NCI-H1930 (cell line): ENCODE results near the gene FAM114A2.
"Not testable (repeated sequence)": the region's sequence is repeated elsewhere in the genome, so short reads cannot be mapped to it uniquely, and the experiment has no call there.

Experiments used
- DNase-seq, 2 experiments: peaks; one replicate each; lab custom pipeline; 2025; lab: John Stamatoyannopoulos, UW

The FAM114A2 gene

DNA sequence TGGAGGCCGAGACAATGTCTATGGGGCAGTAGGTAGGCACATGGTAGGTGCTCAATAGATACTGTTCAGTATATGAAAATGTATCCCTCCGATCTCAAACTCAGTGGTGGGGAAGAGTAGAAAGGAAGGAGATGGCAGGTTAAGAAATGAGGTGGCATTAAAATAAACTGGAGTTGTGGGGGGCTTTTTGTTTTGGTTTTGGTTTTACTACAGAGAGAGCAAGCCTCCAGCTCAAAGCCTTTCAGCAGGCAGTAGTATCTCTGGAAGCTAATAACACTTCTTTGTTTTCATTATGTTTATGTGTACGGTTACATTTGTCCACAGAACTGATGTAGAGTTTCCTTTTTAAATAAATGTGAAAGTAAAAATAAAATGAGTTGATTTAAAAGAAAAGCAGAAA, 8.6 kb upstream of the FAM114A2 start:
- DNase-seq = no peak

DNA sequence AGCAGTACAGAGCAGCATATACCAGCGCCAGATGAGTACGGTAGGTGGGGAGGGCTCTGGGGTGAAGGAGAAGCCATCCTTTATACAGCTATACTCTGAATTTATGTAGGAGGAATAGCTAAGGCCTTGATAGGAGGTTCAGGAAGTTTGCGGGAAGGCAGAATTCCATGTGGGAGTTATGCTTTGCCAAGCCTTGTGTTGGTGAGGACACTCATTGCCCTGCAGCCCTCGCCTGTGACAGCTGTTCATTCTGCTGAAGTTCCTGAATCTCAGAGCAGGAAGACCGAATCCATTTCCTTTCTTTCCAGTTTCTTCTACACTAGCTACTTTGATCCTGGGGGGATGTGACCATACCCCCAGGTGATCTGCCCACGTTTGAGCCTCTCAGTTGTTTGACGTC, 7.8 kb upstream of the FAM114A2 start:
- no peak for DNase-seq

DNA sequence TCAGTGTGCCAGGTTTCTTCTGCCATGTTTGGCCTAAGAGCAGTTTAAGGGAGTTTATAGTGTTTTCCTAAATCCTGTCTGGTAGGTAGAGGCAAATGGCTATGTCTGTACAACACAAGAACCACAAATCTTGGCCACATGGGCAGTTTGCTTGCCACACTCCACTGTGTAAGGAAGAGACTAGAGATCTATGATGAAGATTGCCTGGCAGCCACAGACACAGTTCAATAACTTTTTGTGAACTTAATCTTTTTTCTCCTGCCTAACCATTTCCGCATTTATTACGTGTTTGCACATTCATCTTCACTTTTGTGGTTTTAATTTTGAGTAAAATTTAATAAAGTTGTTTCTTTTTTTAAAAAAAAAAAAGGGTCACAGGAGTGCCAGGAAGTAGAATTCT, 5.9 kb upstream of the FAM114A2 start:
- DNase-seq = no peak

DNA sequence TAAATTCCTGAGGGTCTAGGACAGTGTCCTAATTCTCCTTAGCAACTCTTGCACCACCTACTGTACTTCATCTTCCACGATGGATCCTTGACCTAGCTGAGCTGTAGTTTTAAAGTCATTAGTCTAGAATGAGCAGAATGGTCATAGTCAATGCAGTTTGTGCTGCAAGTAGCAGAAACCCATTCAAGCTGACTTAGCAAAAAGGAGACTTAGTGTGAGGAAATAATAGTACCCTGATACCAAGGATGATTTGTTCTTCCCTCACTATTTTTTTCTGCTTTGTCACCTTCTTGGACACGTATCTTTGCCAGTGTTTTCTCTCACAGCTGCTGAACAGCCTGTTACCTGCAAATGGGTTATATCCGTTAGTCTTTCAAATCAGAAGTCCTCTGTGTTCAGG, 5.4 kb upstream of the FAM114A2 start:
- no peak for DNase-seq

DNA sequence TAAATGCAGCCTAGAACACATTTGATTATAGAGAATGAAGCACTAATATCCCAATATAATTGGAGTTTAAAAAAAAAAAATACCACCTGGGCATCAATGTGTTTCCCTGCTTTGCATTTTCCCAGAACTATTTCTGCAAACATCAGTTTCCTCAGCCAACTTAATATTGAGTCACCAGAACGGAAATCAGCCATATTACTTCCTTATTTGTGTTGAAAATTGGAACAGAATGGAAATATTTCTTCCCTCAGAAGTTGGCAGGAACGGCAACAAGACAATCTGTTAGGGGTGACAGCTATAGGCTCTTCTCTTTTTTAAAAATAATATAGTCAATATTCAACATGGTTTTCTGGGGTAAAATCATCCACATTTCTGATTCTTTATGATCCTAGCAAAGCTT, 4.1 kb upstream of the FAM114A2 start:
- no peak for DNase-seq

DNA sequence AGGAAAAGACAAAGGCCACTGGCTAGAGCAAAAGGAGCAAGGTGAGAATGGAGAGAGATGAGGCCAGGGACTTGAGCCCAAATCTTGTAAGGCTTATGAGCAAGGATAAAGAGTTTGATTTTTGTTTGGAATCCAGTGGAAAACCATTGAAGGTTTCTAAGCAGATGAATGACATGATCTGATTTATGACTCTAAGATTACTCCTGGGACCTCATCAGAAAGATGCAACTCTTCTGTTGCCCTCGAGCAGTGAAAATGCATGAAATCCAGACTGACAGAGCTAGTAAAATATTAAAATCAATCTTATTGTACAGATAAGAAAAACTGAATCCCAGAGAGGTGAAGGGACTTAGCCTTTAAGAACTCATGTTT, 734 bp upstream of the FAM114A2 start:
- no peak for DNase-seq

DNA sequence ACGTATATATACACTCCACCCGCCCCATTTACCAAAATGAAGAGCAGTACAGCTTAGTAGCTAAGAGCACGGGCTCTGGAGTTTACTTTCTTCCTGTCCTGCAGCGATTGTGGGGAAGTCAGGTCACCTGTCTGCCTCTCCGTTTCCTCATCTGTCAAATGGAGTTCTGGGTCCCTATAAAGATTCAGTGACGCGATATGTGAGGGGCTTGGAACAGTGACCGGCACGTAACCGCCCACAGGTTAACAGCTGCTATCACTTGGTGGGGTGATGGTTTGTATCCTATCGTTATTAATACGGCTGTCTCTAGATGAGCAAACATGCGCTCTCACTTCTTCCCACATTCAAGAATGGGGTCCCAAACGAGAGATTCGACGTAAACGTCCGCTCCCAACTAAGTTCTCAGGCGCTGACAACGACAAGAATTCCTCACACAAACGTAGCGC, 426 bp downstream of the FAM114A2 start:
- no peak for DNase-seq

DNA sequence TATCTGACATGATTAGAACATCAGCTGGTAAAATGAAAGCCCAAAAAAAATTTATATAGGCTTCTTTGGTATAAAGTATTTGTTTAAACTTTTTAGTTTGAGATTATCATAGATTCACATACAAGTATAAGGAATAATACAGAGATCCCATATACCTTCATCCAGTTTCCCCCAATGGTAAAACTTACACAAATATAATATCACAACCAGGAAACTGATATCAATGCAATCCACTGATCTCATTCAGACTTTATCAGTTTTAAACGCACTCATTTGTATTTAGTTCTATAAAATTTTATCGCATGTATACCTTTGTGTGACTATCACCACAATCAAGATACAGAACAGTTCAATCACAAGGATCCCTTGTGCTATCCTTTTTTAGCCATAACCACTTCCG, 3.8 kb downstream of the FAM114A2 start:
- no peak for DNase-seq

DNA sequence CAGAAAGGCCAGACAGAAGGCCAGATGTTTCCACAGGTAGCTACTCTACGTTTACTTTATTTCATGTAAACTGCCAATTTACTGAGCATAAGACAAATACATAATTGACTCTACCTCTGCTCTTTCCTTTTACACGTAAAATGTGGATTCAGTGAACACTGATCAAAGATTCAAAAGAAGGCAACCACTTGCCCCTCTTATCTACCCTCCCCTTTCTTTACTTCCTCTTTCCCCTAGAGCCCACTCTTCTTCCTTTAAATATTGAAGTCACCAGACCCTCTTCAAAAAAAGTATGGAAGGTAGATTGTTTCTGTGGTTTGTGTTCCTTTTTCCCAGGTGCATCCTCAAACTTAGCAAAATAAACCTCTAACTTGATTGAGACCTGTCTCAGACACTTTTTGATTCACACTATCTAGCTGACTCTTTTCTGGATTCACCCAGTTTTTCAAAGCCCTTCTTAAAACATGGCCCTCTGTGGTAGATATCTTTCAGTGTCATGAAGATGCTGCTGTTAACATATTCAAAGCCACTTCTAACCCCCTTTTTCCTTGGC, 6.7 kb downstream of the FAM114A2 start:
- DNase-seq = no peak

DNA sequence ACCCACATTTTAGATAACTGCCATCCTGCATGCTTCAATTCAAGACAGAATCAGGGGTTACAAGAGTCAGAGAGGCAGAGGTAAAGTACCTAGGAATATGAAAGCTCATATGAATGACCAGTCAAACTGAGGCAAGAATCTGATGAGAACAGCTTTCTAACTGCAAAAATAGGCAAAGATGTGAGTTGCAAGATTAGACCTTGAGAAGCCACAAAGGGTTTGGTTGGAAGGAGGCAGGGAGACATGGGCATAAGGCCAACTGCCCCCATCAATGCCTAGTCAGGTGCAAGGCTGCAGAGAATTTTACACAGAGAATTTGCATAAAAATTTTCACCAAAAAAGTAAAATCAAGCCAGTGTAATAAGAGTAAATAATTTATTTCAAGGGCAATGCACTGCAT, 12.8 kb downstream of the FAM114A2 start:
- no peak for DNase-seq

DNA sequence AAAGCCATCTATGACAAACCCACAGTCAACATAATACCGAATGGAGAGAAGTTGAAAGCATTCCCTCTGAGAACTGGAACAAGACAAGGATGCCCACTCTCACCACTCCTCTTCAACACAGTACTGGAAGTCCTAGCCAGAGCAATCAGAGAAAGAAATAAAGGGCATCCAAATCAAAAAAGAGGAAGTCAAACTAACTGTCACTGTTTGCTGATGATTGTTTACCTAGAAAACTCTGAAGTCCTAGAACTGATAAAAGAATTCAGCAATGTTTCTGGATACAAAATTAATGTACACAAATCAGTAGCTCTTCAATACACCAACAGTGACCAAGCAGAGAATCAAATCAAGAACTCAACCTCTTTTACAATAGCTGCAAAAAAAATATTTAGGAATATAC, 19.8 kb downstream of the FAM114A2 start:
- DNase-seq = not testable (repeated sequence)

DNA sequence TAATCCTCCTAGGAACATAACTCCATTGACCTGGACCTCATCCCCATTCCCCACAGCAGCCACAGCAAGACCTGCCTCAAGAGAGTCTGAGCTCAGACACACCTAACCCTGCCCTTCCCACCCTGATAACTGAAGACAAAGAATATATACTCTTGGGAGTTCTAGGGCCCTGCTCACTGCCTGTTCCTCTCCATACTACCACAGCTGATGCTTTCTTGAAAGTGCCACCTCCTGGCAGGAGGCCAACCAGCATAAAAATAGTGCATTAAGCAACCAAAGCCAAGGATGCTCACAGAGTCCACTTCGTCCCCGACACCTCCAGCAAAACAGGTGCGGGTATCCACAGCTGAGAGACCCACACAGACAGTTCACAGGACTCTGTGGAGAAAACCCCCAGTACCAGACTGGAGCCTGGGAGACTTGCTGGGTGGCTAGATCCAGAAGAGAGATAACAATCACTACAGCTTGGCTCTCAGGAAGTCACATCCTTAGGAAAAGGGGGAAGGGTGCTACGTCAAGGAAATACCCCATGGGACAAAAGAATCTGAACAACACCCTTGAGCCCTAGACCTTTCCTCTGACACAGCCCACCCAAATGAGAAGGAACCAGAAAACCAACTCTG, 23.5 kb downstream of the FAM114A2 start:
- no peak for DNase-seq

DNA sequence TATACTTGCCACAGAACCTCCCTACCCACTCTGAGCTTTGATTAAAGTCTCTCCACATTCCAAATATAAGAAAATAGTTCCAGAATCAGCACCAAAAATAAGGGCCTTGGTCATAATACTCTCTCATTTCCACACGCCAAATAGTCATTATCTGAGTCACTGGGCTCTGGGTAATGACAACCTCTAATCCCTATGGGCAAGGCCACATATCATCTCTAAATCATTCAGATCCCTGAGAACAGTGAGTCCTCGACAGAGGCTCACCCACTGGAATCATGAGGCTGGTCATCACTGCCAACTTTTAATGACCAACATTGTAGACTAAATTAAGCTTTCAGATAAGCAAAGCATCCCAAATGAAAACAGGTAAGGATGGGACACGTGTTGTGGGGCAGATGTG, 28.1 kb downstream of the FAM114A2 start:
- no peak for DNase-seq

DNA sequence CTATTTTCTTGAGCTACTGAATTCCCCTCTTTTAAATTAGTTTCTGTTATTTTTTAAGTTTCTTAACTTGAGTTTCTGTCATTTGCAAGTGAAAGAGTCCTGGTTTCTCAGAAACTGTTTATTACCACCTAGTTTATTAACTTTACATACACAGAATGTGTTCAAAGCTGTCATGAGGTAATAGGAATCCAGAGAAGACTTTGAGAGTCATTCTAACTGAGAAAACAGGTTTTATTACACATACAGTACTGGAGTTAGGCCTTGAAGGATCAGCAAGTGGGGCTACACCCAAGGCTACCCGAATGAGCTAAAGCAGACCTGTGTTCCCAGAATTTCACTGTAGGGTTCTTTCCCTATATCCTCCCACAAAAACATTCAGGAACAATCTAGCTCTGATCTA, 33.1 kb downstream of the FAM114A2 start:
- no peak for DNase-seq

DNA sequence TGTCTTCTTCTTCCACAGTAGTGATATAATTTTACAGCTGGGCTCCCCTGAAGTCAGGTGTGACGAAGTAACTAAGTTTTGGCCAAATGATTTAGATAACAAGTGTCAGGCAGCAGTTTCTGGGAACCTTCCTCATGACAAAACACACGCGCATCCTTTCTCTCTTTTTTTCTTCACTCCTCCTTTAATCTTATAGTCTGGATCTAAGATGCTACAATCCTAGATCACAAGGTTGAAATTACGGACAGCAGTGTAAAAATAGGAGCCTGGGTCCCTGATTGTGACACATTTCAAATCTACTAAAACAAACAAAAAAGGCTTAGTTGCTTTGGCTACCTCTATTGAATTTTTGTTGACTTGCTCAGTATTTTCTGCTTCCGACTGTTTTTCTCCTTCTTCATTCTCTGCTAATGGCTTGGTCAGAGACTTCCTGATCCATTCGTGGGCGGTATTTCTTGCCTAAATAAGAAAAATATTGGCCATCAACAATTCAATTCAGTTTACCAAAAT, 36.1 kb downstream of the FAM114A2 start:
- no peak for DNase-seq

DNA sequence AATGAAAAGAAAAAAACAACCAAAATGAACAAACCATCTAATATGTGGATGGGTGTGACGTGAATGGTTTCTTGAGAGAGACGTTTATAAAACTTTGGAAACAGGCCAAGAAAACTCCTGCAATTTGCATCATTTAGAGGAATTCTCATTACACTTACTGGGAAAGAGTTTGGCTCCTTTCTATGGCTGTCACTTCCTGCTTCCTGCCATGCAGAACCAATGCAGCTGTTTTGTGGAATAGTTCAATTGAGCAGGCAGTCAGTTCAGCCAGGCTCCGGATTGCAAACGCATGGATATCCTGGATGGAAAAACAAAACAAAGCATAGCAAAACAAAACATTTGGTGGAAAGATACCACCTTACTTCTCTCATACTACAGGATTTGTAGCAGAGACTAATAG, 36.6 kb downstream of the FAM114A2 start:
- no peak for DNase-seq

DNA sequence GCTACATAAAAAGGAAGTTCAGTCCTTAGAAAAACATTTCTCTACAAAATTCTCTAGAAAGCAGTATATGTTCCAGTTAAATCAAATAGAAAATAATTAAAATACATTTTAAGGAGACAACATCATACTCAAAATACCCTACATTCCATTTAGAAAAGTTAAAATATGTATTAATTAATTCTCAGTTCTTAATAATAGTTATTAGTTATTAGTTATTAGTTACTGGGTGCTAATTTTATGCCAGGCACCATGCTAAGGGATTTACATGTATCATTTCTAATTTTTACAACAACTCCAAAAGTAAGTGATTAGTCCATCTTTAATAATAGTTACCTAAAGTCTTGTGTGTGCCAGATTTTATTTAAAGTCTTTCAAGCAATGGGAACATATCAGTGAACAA, 38.0 kb downstream of the FAM114A2 start:
- no peak for DNase-seq

DNA sequence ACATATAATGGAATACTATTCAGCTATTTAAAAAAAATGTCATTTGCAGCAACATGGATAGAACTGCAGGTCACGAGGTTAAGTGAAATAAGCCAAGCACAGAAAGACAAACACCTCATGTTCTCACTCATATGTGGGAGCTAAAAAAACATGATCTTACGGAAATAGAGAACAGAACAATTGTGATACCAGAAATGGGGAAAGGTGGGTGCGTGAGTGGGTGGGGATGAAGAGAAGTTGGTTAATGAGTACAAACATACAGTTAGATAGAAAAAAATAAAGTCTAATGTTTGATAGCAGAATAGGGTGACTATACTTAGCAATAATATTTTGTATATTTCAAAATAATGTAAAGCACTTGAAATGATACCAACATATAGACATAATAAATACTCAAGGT, 38.7 kb downstream of the FAM114A2 start:
- no peak for DNase-seq

DNA sequence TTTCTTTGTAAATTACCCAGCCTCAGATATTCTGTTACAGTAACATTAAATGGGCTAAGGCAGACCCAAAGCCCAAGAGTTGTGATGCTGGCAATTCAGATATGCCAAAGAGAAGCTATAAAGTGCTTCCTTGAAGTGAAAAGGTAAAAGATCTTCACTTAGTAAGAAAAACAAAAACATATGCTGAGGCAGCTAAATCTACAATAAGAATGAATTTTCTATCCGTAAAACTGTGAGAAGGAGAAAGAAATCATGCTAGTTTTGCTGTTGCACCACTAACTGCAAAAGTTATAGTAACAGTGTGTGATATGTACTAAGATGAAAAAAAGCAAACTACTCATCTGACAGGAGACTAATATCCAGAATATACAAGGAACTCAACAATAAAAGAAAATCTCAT, 39.9 kb downstream of the FAM114A2 start:
- DNase-seq = no peak

DNA sequence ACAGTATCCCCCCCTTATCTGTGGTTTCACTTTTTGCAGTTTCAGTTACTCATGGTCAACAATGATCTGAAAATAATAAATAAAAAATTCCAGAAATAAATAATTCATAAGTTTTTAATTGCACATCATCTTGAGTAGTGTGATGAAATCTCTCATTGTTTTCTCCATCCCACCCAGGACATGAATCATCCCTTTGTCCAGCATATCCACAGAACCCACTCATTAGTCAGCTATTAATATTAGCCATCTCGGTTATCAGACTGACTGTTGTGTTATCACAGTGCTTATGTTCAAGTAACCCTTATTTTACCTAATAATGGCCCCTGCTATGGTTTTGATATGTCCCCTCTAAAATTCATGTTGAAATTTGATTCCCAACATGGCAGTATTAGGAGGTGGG, 40.7 kb downstream of the FAM114A2 start:
- no peak for DNase-seq

DNA sequence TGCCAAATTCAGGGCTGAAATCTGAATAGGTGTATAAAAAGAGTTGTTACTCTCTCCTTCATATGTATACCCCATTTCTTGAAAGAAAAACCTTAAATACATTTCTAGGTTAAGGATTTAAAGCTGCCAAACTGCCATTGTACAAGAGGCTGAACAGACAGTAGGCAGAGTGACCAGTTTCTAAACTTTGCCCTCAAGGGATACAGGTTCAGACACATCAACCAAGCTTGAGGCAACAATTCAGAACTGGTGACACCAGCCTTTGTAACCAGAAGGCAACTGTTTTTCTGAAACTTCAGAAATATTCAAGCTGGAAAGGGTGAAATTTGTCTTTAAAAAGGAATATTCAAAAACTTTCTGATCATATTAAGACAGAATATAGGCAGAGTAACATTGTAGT, 47.5 kb downstream of the FAM114A2 start:
- no peak for DNase-seq

DNA sequence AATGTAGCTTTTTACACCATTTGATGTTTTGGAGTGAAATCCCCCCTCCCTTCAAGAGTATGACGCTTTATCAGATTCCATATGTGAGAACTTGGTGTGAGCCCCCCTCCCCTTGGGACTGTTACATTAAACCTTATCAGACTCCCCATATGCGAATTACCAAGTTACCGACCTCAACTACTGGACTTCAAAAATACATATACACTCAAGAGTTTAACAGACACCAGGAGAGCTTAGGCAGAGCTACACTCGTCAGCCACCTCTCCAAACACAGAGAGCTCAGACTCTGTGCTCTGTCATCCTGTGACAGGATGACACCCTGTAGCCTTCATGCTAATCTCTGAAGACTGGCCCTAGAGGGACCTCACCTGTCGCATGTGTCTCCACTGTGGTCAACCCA, 50.2 kb downstream of the FAM114A2 start:
- DNase-seq = no peak

DNA sequence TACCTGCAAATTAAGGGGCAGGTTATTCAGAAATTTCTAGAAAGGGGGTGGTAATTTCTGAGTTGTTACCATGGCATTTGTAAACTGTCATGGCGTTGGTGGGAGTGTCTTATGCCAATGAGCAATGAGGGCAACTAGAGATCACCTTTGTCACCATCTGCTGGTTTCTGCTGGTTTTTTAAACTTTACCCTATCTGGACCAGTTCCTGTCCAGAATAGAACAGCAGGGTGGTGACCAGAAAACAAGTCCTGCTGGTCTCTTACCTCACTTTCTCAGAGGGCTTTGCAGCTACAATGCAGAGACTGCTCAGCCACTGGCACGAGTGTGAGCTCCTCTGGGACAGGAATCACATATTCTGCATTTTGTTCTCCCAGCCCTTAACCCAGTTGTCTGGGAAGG, 51.4 kb downstream of the FAM114A2 start:
- no peak for DNase-seq

DNA sequence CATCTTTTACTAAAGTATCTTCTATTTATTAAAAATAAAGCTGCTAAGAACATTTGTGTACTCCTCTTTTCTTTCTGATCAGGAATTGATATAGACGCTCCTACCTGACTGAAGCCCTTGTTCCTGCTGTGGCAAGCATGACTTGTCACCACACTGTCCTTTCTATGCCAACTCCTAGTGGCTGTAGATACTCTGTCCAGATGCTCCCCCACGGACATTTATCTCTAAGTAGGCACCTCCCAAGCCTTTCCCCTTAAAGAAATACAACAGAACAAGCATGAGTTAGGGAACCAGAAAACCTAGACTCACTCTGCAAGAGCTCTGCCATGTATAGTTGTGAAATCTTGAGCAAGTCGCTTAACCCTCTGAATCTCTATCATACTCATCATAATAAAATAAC, 53.2 kb downstream of the FAM114A2 start:
- DNase-seq = no peak
